Measurements from ENCODE around the gene ANXA11. TPM values are rescaled to one million over a fixed set of nuclear protein-coding genes. Genes with fewer than 3 reads are reported as not detected.
A peak's percentile ranks its signal among the peaks of the same experiment; 100 is the strongest.

The ANXA11 gene
- total RNA-seq, 1 donor from 2014 or later: 122 TPM

DNA sequence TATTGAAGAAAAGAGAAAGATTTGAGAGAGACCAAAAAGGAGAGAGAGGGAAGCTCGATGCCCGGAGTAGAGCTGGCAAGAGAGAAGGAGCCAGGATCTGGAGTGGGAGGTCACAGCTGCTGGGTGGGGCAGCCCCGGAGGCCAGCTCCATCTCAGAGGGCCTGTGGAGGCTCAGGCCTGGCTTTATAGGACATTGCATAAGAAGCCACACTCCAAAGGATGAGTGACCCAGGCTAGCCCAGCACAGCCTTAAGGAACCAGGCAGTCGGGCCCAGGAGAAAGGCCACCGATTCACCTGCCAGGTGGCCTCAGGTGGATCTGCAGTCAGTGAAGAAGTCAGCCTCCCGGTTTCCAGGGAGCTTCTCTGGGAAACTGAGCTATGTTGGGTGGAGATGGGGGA is 72.1 kb downstream of the ANXA11 start:
- TF ChIP-seq, protein P1, sequence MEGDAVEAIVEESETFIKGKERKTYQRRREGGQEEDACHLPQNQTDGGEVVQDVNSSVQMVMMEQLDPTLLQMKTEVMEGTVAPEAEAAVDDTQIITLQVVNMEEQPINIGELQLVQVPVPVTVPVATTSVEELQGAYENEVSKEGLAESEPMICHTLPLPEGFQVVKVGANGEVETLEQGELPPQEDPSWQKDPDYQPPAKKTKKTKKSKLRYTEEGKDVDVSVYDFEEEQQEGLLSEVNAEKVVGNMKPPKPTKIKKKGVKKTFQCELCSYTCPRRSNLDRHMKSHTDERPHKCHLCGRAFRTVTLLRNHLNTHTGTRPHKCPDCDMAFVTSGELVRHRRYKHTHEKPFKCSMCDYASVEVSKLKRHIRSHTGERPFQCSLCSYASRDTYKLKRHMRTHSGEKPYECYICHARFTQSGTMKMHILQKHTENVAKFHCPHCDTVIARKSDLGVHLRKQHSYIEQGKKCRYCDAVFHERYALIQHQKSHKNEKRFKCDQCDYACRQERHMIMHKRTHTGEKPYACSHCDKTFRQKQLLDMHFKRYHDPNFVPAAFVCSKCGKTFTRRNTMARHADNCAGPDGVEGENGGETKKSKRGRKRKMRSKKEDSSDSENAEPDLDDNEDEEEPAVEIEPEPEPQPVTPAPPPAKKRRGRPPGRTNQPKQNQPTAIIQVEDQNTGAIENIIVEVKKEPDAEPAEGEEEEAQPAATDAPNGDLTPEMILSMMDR (IDR thresholded peaks at IDR 0.05; ENCODE audit: insufficient read depth, low read depth, low read length): no peak
- TF ChIP-seq EZH2 (IDR thresholded peaks at IDR 0.05; ENCODE audit: insufficient read depth, low read length): no peak
- H3K27ac ChIP-seq (ENCODE audit: low read depth, low read length): no peak overlapping the region
- Mint-ChIP-seq H3K27ac (ENCODE audit: unreplicated experiment) (no peak overlapping the region), H3K36me3 (ENCODE audit: low read depth, unreplicated experiment) (peaks cover 2% of the 10 kb centered on the region), H3K4me3 (ENCODE audit: unreplicated experiment) (peak overlapping the region; percentile 84), H3K9me3 (ENCODE audit: unreplicated experiment) (no peaks in the 10 kb centered on the region), H3K27me3 (ENCODE audit: low read depth, unreplicated experiment) (peaks cover 13% of the 10 kb centered on the region), H3K4me1 (ENCODE audit: low read depth, unreplicated experiment) (peaks cover 7% of the 10 kb centered on the region)
- peak overlapping the region; percentile 90 for H2AFZ ChIP-seq (ENCODE audit: low read depth, low read length)
- no peaks in the 10 kb centered on the region for H3K27me3 ChIP-seq (ENCODE audit: insufficient read depth, low read length)
- peak overlapping the region; percentile 79 for H3K9ac ChIP-seq (ENCODE audit: low read length)
- no peaks in the 10 kb centered on the region for H4K20me1 ChIP-seq (ENCODE audit: insufficient read depth, low read length)
- no peaks in the 10 kb centered on the region for H3K79me2 ChIP-seq (ENCODE audit: insufficient read depth, low read length)
- H3K36me3 ChIP-seq (ENCODE audit: insufficient read depth, low read length): no peaks in the 10 kb centered on the region
- no peaks in the 10 kb centered on the region for H3K9me3 ChIP-seq (ENCODE audit: insufficient read depth, low read depth, low read length)
- H3K4me2 ChIP-seq (ENCODE audit: low read length): peak overlapping the region; percentile 99
- H3K4me3 ChIP-seq (ENCODE audit: insufficient read depth, low read depth, low read length): peak overlapping the region; percentile 51
- H3K4me1 ChIP-seq (ENCODE audit: insufficient read depth, low read length): peaks cover 12% of the 10 kb centered on the region
- no peak for DNase-seq (ENCODE audit: low read depth)
- no peak for FAIRE-seq

DNA sequence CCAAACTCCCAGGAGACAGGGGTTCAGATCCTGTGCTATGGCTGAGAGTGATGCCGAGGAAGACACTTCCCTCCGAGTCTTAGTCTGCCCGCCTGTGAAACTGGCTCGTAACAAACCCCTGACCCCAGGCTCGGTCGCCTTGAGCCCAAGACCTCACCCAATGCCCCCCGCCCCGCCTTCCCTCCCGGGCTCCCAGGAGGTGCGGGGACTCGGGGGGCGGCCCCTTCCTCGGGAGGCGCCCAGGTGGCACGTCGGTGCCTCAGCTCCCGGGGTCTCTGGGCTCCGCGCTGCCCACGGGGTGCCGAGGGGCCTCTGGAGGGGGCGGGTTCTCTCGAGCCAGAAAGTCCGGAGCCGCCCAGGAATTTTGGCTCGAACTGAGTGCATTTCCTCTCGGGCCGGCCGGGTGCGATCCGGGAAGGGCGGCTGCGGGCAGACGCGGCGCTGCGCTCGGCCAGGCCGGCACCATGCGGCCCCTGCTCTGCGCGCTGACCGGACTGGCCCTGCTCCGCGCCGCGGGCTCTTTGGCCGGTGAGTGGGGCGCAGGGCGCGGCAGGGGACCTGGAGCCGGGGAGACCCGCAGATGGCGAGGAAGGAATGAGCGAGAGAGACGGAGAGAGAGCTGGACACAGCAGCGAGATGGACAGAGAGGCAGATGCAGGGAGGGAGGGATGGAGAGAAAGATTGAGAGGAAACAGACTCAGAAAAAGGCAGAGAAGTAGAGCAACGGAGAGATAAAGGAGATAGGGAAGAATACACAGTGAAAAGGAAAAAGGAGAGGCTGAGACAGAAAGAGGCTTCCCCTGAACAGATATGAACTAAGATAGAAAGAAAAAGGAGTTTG is 72.8 kb downstream of the ANXA11 start, which contains the start of gene PLAC9:
PLAC9 (plus strand) TSS at position 432 of the 841 bp plus-strand sequence; CDS start at position 465, 33 bp downstream.
- peaks cover 12% of the 10 kb centered on the region for H3K4me1 ChIP-seq (ENCODE audit: insufficient read depth, low read length)
- DNase-seq (ENCODE audit: low read depth) (no peak), FAIRE-seq (no peak)
- H3K9me3 ChIP-seq (ENCODE audit: insufficient read depth, low read depth, low read length): no peaks in the 10 kb centered on the region
- H2AFZ ChIP-seq (ENCODE audit: low read depth, low read length): peak within 1 kb of the TSS; percentile 90
- H3K9ac ChIP-seq (ENCODE audit: low read length): peak within 1 kb of the TSS; percentile 79
- H3K27me3 ChIP-seq (ENCODE audit: insufficient read depth, low read length): no peaks in the 10 kb centered on the region
- H3K4me3 ChIP-seq (ENCODE audit: insufficient read depth, low read depth, low read length): peak within 1 kb of the TSS; percentile 51
- peak within 1 kb of the TSS; percentile 84 for H3K4me3 Mint-ChIP-seq (ENCODE audit: unreplicated experiment)
- H3K27me3 Mint-ChIP-seq (ENCODE audit: low read depth, unreplicated experiment): peaks cover 13% of the 10 kb centered on the region
- H4K20me1 ChIP-seq (ENCODE audit: insufficient read depth, low read length): no peaks in the 10 kb centered on the region
- no peaks in the 10 kb centered on the region for H3K79me2 ChIP-seq (ENCODE audit: insufficient read depth, low read length)
- H3K36me3 Mint-ChIP-seq (ENCODE audit: low read depth, unreplicated experiment): no peaks in the 10 kb centered on the region
- peak within 1 kb of the TSS; percentile 99 for H3K4me2 ChIP-seq (ENCODE audit: low read length)
- H3K27ac ChIP-seq (ENCODE audit: low read depth, low read length): no peak within 1 kb of the TSS
- H3K9me3 Mint-ChIP-seq (ENCODE audit: unreplicated experiment): no peaks in the 10 kb centered on the region
- no peaks in the 10 kb centered on the region for H3K36me3 ChIP-seq (ENCODE audit: insufficient read depth, low read length)
- TF ChIP-seq, protein P1 (IDR thresholded peaks at IDR 0.05; ENCODE audit: insufficient read depth, low read depth, low read length): no peak
- no peak for TF ChIP-seq EZH2 (IDR thresholded peaks at IDR 0.05; ENCODE audit: insufficient read depth, low read length)
- H3K27ac Mint-ChIP-seq (ENCODE audit: unreplicated experiment): peak within 1 kb of the TSS; percentile 34
- peaks cover 7% of the 10 kb centered on the region for H3K4me1 Mint-ChIP-seq (ENCODE audit: low read depth, unreplicated experiment)

DNA sequence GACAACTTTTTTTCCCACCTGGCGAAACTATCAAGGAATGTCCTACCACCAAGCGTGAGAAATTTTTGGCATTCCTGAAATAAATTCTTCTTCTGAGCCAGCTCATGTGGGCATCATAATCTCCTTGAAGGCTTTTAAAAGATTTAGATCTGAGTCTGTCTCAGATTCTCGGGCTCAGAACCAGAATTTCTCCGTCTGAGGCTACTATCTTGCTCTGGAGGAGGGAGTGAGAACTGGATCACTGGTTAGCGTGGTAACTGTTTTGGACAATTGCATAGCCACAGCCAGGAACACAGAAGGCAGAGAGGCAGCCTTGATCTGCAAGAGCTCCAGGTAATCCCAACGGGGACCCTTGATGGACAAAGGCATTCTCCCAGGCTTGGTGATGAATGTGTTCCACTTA is 73.8 kb downstream of the ANXA11 start:
- Histone ChIP-seq H3K79me2 (ENCODE audit: insufficient read depth, low read length) (no peaks in the 10 kb centered on the region), H3K4me2 (ENCODE audit: low read length) (no peak overlapping the region), H2AFZ (ENCODE audit: low read depth, low read length) (no peak overlapping the region), H3K4me1 (ENCODE audit: insufficient read depth, low read length) (peaks cover 8% of the 10 kb centered on the region), H3K4me3 (ENCODE audit: insufficient read depth, low read depth, low read length) (no peak overlapping the region), H3K9me3 (ENCODE audit: insufficient read depth, low read depth, low read length) (no peaks in the 10 kb centered on the region), H4K20me1 (ENCODE audit: insufficient read depth, low read length) (no peaks in the 10 kb centered on the region), H3K27ac (ENCODE audit: low read depth, low read length) (no peak overlapping the region), H3K9ac (ENCODE audit: low read length) (no peak overlapping the region), H3K27me3 (ENCODE audit: insufficient read depth, low read length) (no peaks in the 10 kb centered on the region), H3K36me3 (ENCODE audit: insufficient read depth, low read length) (no peaks in the 10 kb centered on the region)
- TF ChIP-seq, protein P1 (IDR thresholded peaks at IDR 0.05; ENCODE audit: insufficient read depth, low read depth, low read length): no peak
- TF ChIP-seq EZH2 (IDR thresholded peaks at IDR 0.05; ENCODE audit: insufficient read depth, low read length): no peak
- DNase-seq (ENCODE audit: low read depth): no peak
- Mint-ChIP-seq H3K27ac (ENCODE audit: unreplicated experiment) (no peak overlapping the region), H3K9me3 (ENCODE audit: unreplicated experiment) (no peaks in the 10 kb centered on the region), H3K36me3 (ENCODE audit: low read depth, unreplicated experiment) (no peaks in the 10 kb centered on the region), H3K4me1 (ENCODE audit: low read depth, unreplicated experiment) (peaks cover 7% of the 10 kb centered on the region), H3K27me3 (ENCODE audit: low read depth, unreplicated experiment) (peaks cover 17% of the 10 kb centered on the region), H3K4me3 (ENCODE audit: unreplicated experiment) (no peak overlapping the region)
- FAIRE-seq: no peak

All from astrocyte (in vitro differentiated cells and primary cell).